NCI-H2196 treated with DMSO at 0.1 percent for 48 hours (cell line): Measurements from ENCODE around the gene MILR1.
"Not testable (repeated sequence)": the region's sequence is repeated elsewhere in the genome, so short reads cannot be mapped to it uniquely, and the experiment has no call there.

ENCODE experiments used
- DNase-seq: peaks from one replicate; lab custom pipeline; 2025; ENCODE audit not compliant: unreplicated experiment; lab: John Stamatoyannopoulos, UW

The MILR1 gene

GRCh38 chr17:64448665-64449512 is at the start of gene MILR1:
TSS of gene MILR1 (plus strand) at chr17:64449115. CDS start at chr17:64449169, 54 bp downstream.
- no peak for DNase-seq

- DNase-seq, result no peak
These were observed 49.2 kb upstream of the MILR1 start for GRCh38 chr17:64399767-64400156.

- no peak for DNase-seq
These were observed 48.3 kb upstream of the MILR1 start for GRCh38 chr17:64400642-64401041.

GRCh38 chr17:64401244-64401860 is 47.6 kb upstream of the MILR1 start:
- no peak for DNase-seq

- DNase-seq, result no peak
These were observed 47.0 kb upstream of the MILR1 start for GRCh38 chr17:64401941-64402340.

GRCh38 chr17:64402469-64402868 is 46.4 kb upstream of the MILR1 start:
- no peak for DNase-seq

GRCh38 chr17:64403881-64404460 is 44.9 kb upstream of the MILR1 start:
- no peak for DNase-seq

- no peak for DNase-seq
These were observed 42.4 kb upstream of the MILR1 start for GRCh38 chr17:64406321-64407200.

- DNase-seq, result no peak
These were observed 38.0 kb upstream of the MILR1 start for GRCh38 chr17:64410750-64411490.

- no peak for DNase-seq
These were observed 36.7 kb upstream of the MILR1 start for GRCh38 chr17:64411999-64412771.

- DNase-seq, result no peak
These were observed 36.0 kb upstream of the MILR1 start for GRCh38 chr17:64412944-64413381.

GRCh38 chr17:64413513-64413912 is 35.4 kb upstream of the MILR1 start:
- DNase-seq, result no peak

GRCh38 chr17:64418506-64419339 is 30.2 kb upstream of the MILR1 start:
- DNase-seq, result peak; percentile 66

- DNase-seq, result peak; percentile 58
These were observed 28.7 kb upstream of the MILR1 start for GRCh38 chr17:64420143-64420670.

GRCh38 chr17:64422121-64422520 is 26.8 kb upstream of the MILR1 start:
- DNase-seq, result not testable (repeated sequence)

- no peak for DNase-seq
These were observed 25.0 kb upstream of the MILR1 start for GRCh38 chr17:64423881-64424280.

- no peak for DNase-seq
These were observed 24.5 kb upstream of the MILR1 start for GRCh38 chr17:64424324-64424849.

- DNase-seq, result no peak
These were observed 23.7 kb upstream of the MILR1 start for GRCh38 chr17:64425191-64425590.
